HepG2 (cell line): Measurements from ENCODE around the gene GRID1. TPM values are rescaled to one million over a fixed set of nuclear protein-coding genes. Genes with fewer than 3 reads are reported as not detected.

Experiments
- ATAC-seq: fragments of 200-7000 bp; cut with Tn5 transposase; 3 replicates; pipeline ENCODE4 v1.9.1; 2020; ENCODE audit warnings: mild to moderate bottlenecking, moderate library complexity
- BruUV-seq: library from RNA; stranded (reverse); fragments of 400-500 nt; replicated peaks from 2 replicates; lab custom pipeline; 2021; lab: Mats Ljungman, UMichigan
- CTCF ChIA-PET: fragments of 300-600 bp; formaldehyde crosslinking; extraction: SDS; loops from one replicate; lab custom pipeline; 2021; ENCODE audit warnings: low total read pairs, inconsistent platforms, low intra/inter-chr PET ratio; lab: Yijun Ruan, JAX
- POLR2A ChIA-PET: fragments of 350-600 bp; sonication (Branson Sonifier 250); formaldehyde crosslinking; loops from one replicate; lab custom pipeline; 2020; ENCODE audit warnings: antibody characterized with exemption, inconsistent platforms; lab: Yijun Ruan, JAX
- DNase-seq: peaks from one replicate; pipeline ENCODE4 v3.0.0-alpha.2; 2015; ENCODE audit warnings: low spot score
- FAIRE-seq: peaks from 3 replicates; lab custom pipeline; 2011; peaks lifted over from hg19 to GRCh38; lab: Jason Lieb, UNC
- H2AFZ ChIP-seq: one replicate; pipeline ENCODE4 v1.6.1; 2011; ENCODE audit warnings: low read length, inconsistent platforms
- H3K27ac ChIP-seq: fragments of 300-600 bp; 3 replicates; pipeline ENCODE4 v1.8.0; 2011; ENCODE audit warnings: mixed run types, mild to moderate bottlenecking, mixed read lengths, low read length, inconsistent platforms; ENCODE audit not compliant: insufficient read depth; ENCODE audit errors: extremely low read length
- H3K27me3 ChIP-seq, 2 experiments: fragments of 200-600 bp in 1 of 2; 2 replicates in 1 of 2; 3 replicates in 1 of 2; pipeline versions ENCODE4 v1.6.0 to v1.8.0; 2011; ENCODE audit warnings: low read length in 2 of 2, mild to moderate bottlenecking in 2 of 2, moderate library complexity in 2 of 2, inconsistent platforms in 1 of 2; ENCODE audit not compliant: insufficient read depth in 2 of 2, control insufficient read depth in 1 of 2
- H3K36me3 ChIP-seq, 2 experiments: fragments of 200-600 bp in 1 of 2; replicated peaks in 1 of 2; 2 replicates in 1 of 2; 3 replicates in 1 of 2; pipeline versions ENCODE4 v1.5.1 to v1.8.0; 2011; ENCODE audit warnings: low read length in 2 of 2, inconsistent platforms in 1 of 2; ENCODE audit not compliant: insufficient read depth in 2 of 2, control insufficient read depth in 1 of 2
- H3K4me1 ChIP-seq: 2 replicates; pipeline ENCODE4 v1.5.1; 2012; ENCODE audit warnings: low read length, inconsistent platforms; ENCODE audit not compliant: insufficient read depth
- H3K4me2 ChIP-seq: 2 replicates; pipeline ENCODE4 v1.6.0; 2011; ENCODE audit warnings: low read depth, low read length, inconsistent platforms
- H3K4me3 ChIP-seq, 3 experiments: fragments of 200-600 bp in 1 of 3; sonication (generic), shearing (Covaris generic) in 1 of 3; replicated peaks in 1 of 3; 2 replicates each; pipeline ENCODE4 v1.5.1; 2011 to 2016; ENCODE audit warnings: low read length in 3 of 3, inconsistent platforms in 2 of 3, low read depth in 2 of 3, mild to moderate bottlenecking in 2 of 3, control low read depth in 1 of 3, mixed read lengths in 1 of 3; ENCODE audit not compliant: insufficient read depth in 1 of 3
- H3K79me2 ChIP-seq: one replicate; pipeline ENCODE4 v1.6.1; 2011; ENCODE audit warnings: low read length, inconsistent platforms; ENCODE audit not compliant: insufficient read depth
- H3K9ac ChIP-seq: 2 replicates; pipeline ENCODE4 v1.6.0; 2011; ENCODE audit warnings: mild to moderate bottlenecking, low read depth, low read length, inconsistent platforms; ENCODE audit not compliant: insufficient read depth
- H3K9me3 ChIP-seq: 2 replicates; pipeline ENCODE4 v1.5.1; 2012; ENCODE audit warnings: mild to moderate bottlenecking, low read length
- H4K20me1 ChIP-seq: 2 replicates; pipeline ENCODE4 v1.6.0; 2011; ENCODE audit warnings: inconsistent platforms, mild to moderate bottlenecking, low read length, moderate library complexity; ENCODE audit not compliant: insufficient read depth
- HCFC1 ChIP-seq: fragments of 150-350 bp; IDR thresholded peaks from 2 replicates; pipeline ENCODE4 v1.6.1; 2014; ENCODE audit warnings: low read depth, low read length
- HMGA1 ChIP-seq: sonication (generic); formaldehyde crosslinking; conservative IDR thresholded peaks from 2 replicates; pipeline ENCODE4 v1.4.0; 2020; ENCODE audit warnings: missing genetic modification reagents
- TOPORS ChIP-seq: sonication (generic); formaldehyde crosslinking; IDR thresholded peaks from 2 replicates; pipeline ENCODE4 v1.8.0; 2023; ENCODE audit warnings: mild to moderate bottlenecking, missing genetic modification reagents
- ZC3H4 ChIP-seq: sonication (generic); formaldehyde crosslinking; IDR thresholded peaks from 2 replicates; pipeline ENCODE4 v1.4.0; 2020; ENCODE audit warnings: missing genetic modification reagents, borderline replicate concordance
- ZFP41 ChIP-seq: sonication (generic); formaldehyde crosslinking; IDR thresholded peaks from 2 replicates; pipeline ENCODE4 v1.4.0; 2020; ENCODE audit warnings: mild to moderate bottlenecking, missing genetic modification reagents, borderline replicate concordance
- ZNF746 ChIP-seq: sonication (generic); formaldehyde crosslinking; IDR thresholded peaks from 2 replicates; pipeline ENCODE4 v1.8.0; 2022; ENCODE audit warnings: mild to moderate bottlenecking, missing genetic modification reagents
- WGBS: methylation state at CpG from one replicate; pipeline ENCODE4 v1.1.6; 2017; ENCODE audit warnings: low lambda C conversion rate; 5-methylcytosine and 5-hydroxymethylcytosine counted together
- in situ Hi-C: cut with HindIII; loops from 2 replicates; pipeline ENCODE4 v1.10.0; 2017; ENCODE audit warnings: low pct_unique_long_range_greater_than_20kb; ENCODE audit not compliant: extremely low pct_ligation_motif_present
- intact Hi-C: fragments of 100-400 bp; cut with micrococcal nuclease; formaldehyde crosslinking; loops from one replicate; pipeline ENCODE4 v1.10.0; 2022; ENCODE audit not compliant: unreplicated experiment
- polyA plus RNA-seq, 8 experiments: library from polyadenylated mRNA; depleted of rRNA in 3 of 8; stranded (reverse) in 7 of 8; unstranded in 1 of 8; fragments of >200 nt; fragmentation: Illumina TruSeq in 4 of 8; extraction: Trizol in 4 of 8; gene quantifications; 2 replicates each; pipeline versions ENCODE4 v1.2.1 to v1.2.3, GENCODE V29; 2011 to 2016; ENCODE audit warnings: low read depth in 4 of 8, missing spikeins in 1 of 8, mixed read lengths in 1 of 8; ENCODE audit not compliant: insufficient read depth in 1 of 8
- total RNA-seq, 5 experiments: library from RNA; depleted of rRNA; stranded (reverse); fragments of >200 nt; fragmentation: Illumina TruSeq; extraction: Trizol; gene quantifications; 2 replicates each; pipeline ENCODE4 v1.2.3, GENCODE V29; 2016; ENCODE audit warnings: low read depth in 1 of 5
- TF ChIP-seq, protein P1 (sequence below): IDR thresholded peaks from 2 replicates; pipeline ENCODE4 v1.6.1; 2012; ENCODE audit warnings: inconsistent platforms

Gene GRID1
- total and polyA plus RNA-seq, 2 of the 13 experiments (the other 11 are each of a cell fraction or from before 2014, with no cell fraction given), result 0.05 TPM; not detected in 1

DNA sequence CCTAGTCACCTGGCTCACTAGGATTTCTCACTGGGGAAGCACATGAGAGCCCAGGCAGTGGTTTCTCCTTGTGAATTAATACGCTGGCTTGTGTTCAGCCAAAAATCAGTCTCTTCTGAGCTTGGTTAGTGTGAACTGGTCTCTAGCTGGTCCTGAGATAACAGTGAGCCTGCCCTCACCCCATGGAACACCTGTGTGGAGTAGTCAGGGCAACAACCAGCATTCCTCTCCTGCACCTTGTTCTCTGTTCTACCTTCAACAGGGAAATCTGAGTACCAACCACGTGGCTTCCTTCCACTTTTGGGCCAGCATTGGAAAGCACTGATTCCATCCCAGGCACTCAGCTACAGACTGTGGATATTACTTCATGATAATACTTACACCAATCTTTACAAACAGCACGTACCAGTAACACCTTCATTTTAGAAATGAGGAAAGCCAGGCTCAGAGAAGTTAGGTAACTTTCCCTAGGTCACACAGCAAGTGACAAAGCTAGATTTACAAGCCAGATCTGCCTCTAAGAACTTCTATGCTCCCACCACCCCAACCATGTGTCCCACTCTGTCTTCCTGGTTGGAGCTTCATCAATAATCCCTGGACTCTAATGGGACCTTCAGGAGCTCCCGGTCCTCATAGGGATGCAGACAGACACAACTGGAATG lies 106.6 kb downstream of the GRID1 start:
- 3% methylated on average over 4 of the region's 4 CpGs for WGBS
- Histone ChIP-seq H3K4me1 (no peaks in the 10 kb centered on the region), H3K27ac (no peak overlapping the region), H3K36me3 (no peaks in the 10 kb centered on the region), H3K27me3 (peaks cover 2 to 32% of the 10 kb centered on the region in 2 experiments; a peak in 4 of 5 replicates), H3K4me3 (no peak overlapping the region)
- BruUV-seq, result no TSS peak
- DNase-seq, result no peak
- in situ Hi-C loops, result loop anchor here (10.0 kb wide), 1 partner anchor 115 kb away; no protein-coding TSS in a partner anchor
- ATAC-seq, result no peak
- TF ChIP-seq HCFC1 (no peak), TOPORS (CRISPR knock-in tag) (no peak), ZNF746 (CRISPR knock-in tag) (no peak)
- TF ChIP-seq, protein P1, sequence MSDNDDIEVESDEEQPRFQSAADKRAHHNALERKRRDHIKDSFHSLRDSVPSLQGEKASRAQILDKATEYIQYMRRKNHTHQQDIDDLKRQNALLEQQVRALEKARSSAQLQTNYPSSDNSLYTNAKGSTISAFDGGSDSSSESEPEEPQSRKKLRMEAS, result no peak
- TF ChIP-seq, all 625 proteins: peak for 0
- Histone ChIP-seq H3K9ac (no peak overlapping the region), H3K79me2 (no peaks in the 10 kb centered on the region), H3K9me3 (no peaks in the 10 kb centered on the region), H3K4me2 (no peak overlapping the region), H2AFZ (no peak overlapping the region), H4K20me1 (no peaks in the 10 kb centered on the region)
- no peak for FAIRE-seq
- intact Hi-C loops, result loop anchor here (5.0 kb wide), 1 partner anchor 117 kb away; no protein-coding TSS in a partner anchor
- ChIA-PET POLR2A (no interaction called here), CTCF (no interaction called here)

DNA sequence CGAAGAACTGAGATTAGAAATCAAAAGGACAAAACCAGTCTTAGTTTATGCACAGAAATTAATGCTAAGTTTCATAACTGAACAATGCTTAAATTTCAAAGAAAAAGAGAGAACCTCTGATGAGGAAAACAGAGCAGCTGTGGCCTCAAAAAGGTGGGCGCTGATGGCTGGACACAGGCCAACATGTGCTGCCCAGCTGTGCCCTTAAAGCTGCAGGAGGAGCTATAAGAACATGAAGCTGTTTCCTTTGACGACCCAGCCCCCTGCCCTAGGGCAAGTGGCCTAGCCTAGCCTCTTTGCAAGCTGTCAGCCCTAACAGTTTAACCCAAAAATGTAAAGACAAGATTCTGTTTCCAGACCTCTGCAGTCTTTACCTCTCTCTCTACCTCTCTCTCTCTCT lies 107.7 kb downstream of the GRID1 start:
- no peak overlapping the region for H2AFZ ChIP-seq
- 3% methylated on average over 2 of the region's 3 CpGs for WGBS
- no peak for FAIRE-seq
- DNase-seq, result no peak
- CTCF ChIA-PET, result no interaction called here
- H4K20me1 ChIP-seq, result no peaks in the 10 kb centered on the region
- no peaks in the 10 kb centered on the region for H3K79me2 ChIP-seq
- POLR2A ChIA-PET, result no interaction called here
- H3K9ac ChIP-seq, result no peak overlapping the region
- BruUV-seq, result no TSS peak
- TF ChIP-seq ZFP41 (no peak), HMGA1 (CRISPR knock-in tag) (no peak), ZC3H4 (CRISPR knock-in tag) (no peak)
- TF ChIP-seq, all 625 proteins: peak for 0
- intact Hi-C loops (no loop called here), in situ Hi-C loops (no loop called here)
- no peak overlapping the region for H3K4me3 ChIP-seq
- ATAC-seq, result no peak
- no peaks in the 10 kb centered on the region for H3K9me3 ChIP-seq
- H3K27ac ChIP-seq, result no peak overlapping the region
- H3K27me3 ChIP-seq, result peaks cover 0 to 23% of the 10 kb centered on the region in 2 experiments; a peak in 4 of 5 replicates
- no peak overlapping the region for H3K4me2 ChIP-seq
- H3K4me1 ChIP-seq, result no peaks in the 10 kb centered on the region
- H3K36me3 ChIP-seq, result no peaks in the 10 kb centered on the region
